Activated CD8-positive, alpha-beta memory T cell treated with anti-CD3 and anti-CD28 coated beads, Interleukin-2, amount 50 U/mL, for 1 hour (primary cell): ENCODE measurements around the gene MYF6.

Experiments used
- DNase-seq: peaks from one replicate; pipeline ENCODE4 v3.0.0-alpha.2; 2020; ENCODE audit errors: extremely low read depth

Gene MYF6

GRCh38 chr12:80756875-80757274, 49.4 kb downstream of the MYF6 start:
- no peak for DNase-seq
